PC-9 (cell line): ENCODE results near the gene CASS4.

ENCODE experiments used
- CTCF ChIP-seq: fragments of 200-600 bp; sonication (generic); conservative IDR thresholded peaks from 2 replicates; pipeline ENCODE4 v1.6.1; 2017; ENCODE audit warnings: mixed run types, antibody characterized with exemption, mild to moderate bottlenecking, moderate library complexity
- EZH2 ChIP-seq: fragments of 200-600 bp; sonication (generic); IDR thresholded peaks from 2 replicates; pipeline ENCODE4 v1.8.0; 2017; ENCODE audit warnings: antibody characterized with exemption, low read depth

DNA sequence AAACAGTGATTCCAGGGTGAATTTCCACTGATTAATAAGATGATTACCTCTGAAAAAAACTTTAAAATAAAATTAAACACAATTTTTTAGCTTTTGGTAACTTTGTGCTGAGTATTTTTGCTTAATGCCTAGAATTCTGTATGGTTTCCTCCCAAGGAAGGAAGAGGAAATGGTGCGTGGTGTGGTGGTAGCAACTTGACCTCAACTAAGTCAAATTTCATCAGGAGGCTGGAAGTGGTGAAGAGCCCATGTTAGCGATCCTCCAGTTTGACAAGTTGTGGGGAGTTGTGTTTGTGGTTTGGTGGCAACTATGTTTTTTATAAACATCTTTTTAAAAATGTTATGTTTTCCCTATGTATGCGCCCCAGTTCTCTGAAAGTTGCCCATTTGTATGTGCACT lies 51.4 kb downstream of the CASS4 start:
- no peak for TF ChIP-seq CTCF
- no peak for TF ChIP-seq EZH2
